HCT116 (cell line): ENCODE results near the gene LPO. TPM values are rescaled to one million over a fixed set of nuclear protein-coding genes. Genes with fewer than 3 reads are reported as not detected.

Source experiments
- ATAC-seq: fragments of 200-7000 bp; cut with Tn5 transposase; 2 replicates; pipeline ENCODE4 v1.9.1; 2020; ENCODE audit warnings: mild to moderate bottlenecking, moderate library complexity
- BruUV-seq: library from RNA; stranded (reverse); fragments of 400-500 nt; replicated peaks from 2 replicates; lab custom pipeline; 2021; lab: Mats Ljungman, UMichigan
- CTCF ChIA-PET: fragments of 300-600 bp; sonication (Branson Sonifier 250); formaldehyde crosslinking; loops from one replicate; lab custom pipeline; 2021; ENCODE audit warnings: antibody characterized with exemption; lab: Charles Lee
- POLR2A ChIA-PET: fragments of 300-600, 350-600 bp; sonication (Branson Sonifier 250); formaldehyde crosslinking; loops from one replicate; lab custom pipeline; 2021; ENCODE audit warnings: antibody characterized with exemption; lab: Charles Lee
- RAD21 ChIA-PET, 2 experiments: fragments of 300-600 bp; sonication (Branson Sonifier 250); formaldehyde crosslinking; loops; one replicate each; lab custom pipeline; 2023; ENCODE audit warnings: low total read pairs in 2 of 2; ENCODE audit not compliant: uncharacterized antibody in 2 of 2, unreplicated experiment in 2 of 2, low non-redundant PET in 1 of 2; lab: Charles Lee
- DNase-seq: peaks from one replicate; pipeline ENCODE4 v3.0.0-alpha.2; 2010; ENCODE audit warnings: low read depth, low spot score
- H2AFZ ChIP-seq: fragments of 200-600 bp; shearing (Covaris generic), sonication (generic); 2 replicates; pipeline ENCODE4 v1.6.1; 2017; ENCODE audit warnings: low read depth, mixed run types, mixed read lengths, antibody characterized with exemption, low read length; ENCODE audit not compliant: poor library complexity, severe bottlenecking
- H3K27ac ChIP-seq: 2 replicates; pipeline ENCODE4 v1.5.1; 2012; ENCODE audit warnings: low read depth, low read length
- H3K27me3 ChIP-seq: fragments of 200-600 bp; sonication (generic); 2 replicates; pipeline ENCODE4 v1.6.1; 2016; ENCODE audit warnings: mixed run types, low read length, mixed read lengths; ENCODE audit not compliant: insufficient read depth
- H3K36me3 ChIP-seq, 2 experiments: fragments of 200-500 bp in 1 of 2; fragments of 200-600 bp in 1 of 2; sonication (Bioruptor generic) in 1 of 2; sonication (generic) in 1 of 2; 2 replicates each; pipeline versions ENCODE4 v1.5.1 to v1.6.1; 2014 to 2016; ENCODE audit warnings: low read length in 2 of 2, inconsistent platforms in 1 of 2, mixed read lengths in 1 of 2, mixed run types in 1 of 2; ENCODE audit not compliant: insufficient read depth in 2 of 2, control insufficient read depth in 1 of 2
- H3K4me1 ChIP-seq, 2 experiments: fragments of 200-600 bp in 1 of 2; sonication (generic) in 1 of 2; 2 replicates each; pipeline versions ENCODE4 v1.5.1 to v1.6.1; 2012 to 2017; ENCODE audit warnings: low read length in 2 of 2, inconsistent platforms in 1 of 2, mild to moderate bottlenecking in 1 of 2, mixed read lengths in 1 of 2, mixed run types in 1 of 2, moderate library complexity in 1 of 2; ENCODE audit not compliant: insufficient read depth in 2 of 2, control insufficient read depth in 1 of 2
- H3K4me2 ChIP-seq: fragments of 200-600 bp; sonication (generic); 2 replicates; pipeline ENCODE4 v1.6.1; 2017; ENCODE audit warnings: mixed run types, low read length, mixed read lengths
- H3K4me3 ChIP-seq, 2 experiments: fragments of 200-600 bp in 1 of 2; sonication (generic) in 1 of 2; replicated peaks in 1 of 2; 2 replicates each; pipeline ENCODE4 v1.5.1; 2011 to 2016; ENCODE audit warnings: low read length in 2 of 2, control low read depth in 1 of 2, low read depth in 1 of 2, mild to moderate bottlenecking in 1 of 2, mixed read lengths in 1 of 2, mixed run types in 1 of 2
- H3K79me2 ChIP-seq: fragments of 200-600 bp; sonication (generic); 2 replicates; pipeline ENCODE4 v1.6.1; 2017; ENCODE audit warnings: mild to moderate bottlenecking, mixed run types, low read length, moderate library complexity, mixed read lengths; ENCODE audit not compliant: insufficient read depth
- H3K9ac ChIP-seq: fragments of 200-600 bp; sonication (generic); 2 replicates; pipeline ENCODE4 v1.6.1; 2016; ENCODE audit warnings: low read length, mixed read lengths
- H3K9me2 ChIP-seq: fragments of 200-600 bp; sonication (generic), shearing (Covaris generic); 2 replicates; pipeline ENCODE4 v1.6.1; 2017; ENCODE audit warnings: mixed run types, mild to moderate bottlenecking, moderate library complexity; ENCODE audit not compliant: insufficient read depth
- H3K9me3 ChIP-seq, 2 experiments: fragments of 200-500 bp in 1 of 2; fragments of 200-600 bp in 1 of 2; sonication (Bioruptor generic) in 1 of 2; sonication (generic) in 1 of 2; 2 replicates each; pipeline ENCODE4 v1.6.1; 2014 to 2017; ENCODE audit warnings: low read length in 2 of 2, mixed read lengths in 2 of 2, inconsistent platforms in 1 of 2, low read depth in 1 of 2, mild to moderate bottlenecking in 1 of 2, mixed run types in 1 of 2, moderate library complexity in 1 of 2; ENCODE audit not compliant: control insufficient read depth in 1 of 2, insufficient read depth in 1 of 2
- H4K20me1 ChIP-seq: fragments of 200-600 bp; sonication (generic), shearing (Covaris generic); 2 replicates; pipeline ENCODE4 v1.6.1; 2017; ENCODE audit warnings: mixed run types, mild to moderate bottlenecking, moderate library complexity; ENCODE audit not compliant: insufficient read depth
- CBX3 ChIP-seq: IDR thresholded peaks from 2 replicates; pipeline ENCODE4 v1.6.1; 2012; ENCODE audit warnings: low read depth
- CEBPB ChIP-seq: IDR thresholded peaks from 2 replicates; pipeline ENCODE4 v1.6.1; 2012; ENCODE audit warnings: low read depth
- EZH2 ChIP-seq: fragments of 200-600 bp; sonication (generic); IDR thresholded peaks from 2 replicates; pipeline ENCODE4 v1.6.1; 2017; ENCODE audit warnings: antibody characterized with exemption, mixed run types
- FOSL1 ChIP-seq: IDR thresholded peaks from 2 replicates; pipeline ENCODE4 v1.6.1; 2012; ENCODE audit warnings: low read depth
- intact Hi-C: fragments of 100-400 bp; cut with micrococcal nuclease; formaldehyde crosslinking; loops from 2 replicates; pipeline ENCODE4 v1.10.0; 2022
- total RNA-seq: library from RNA; stranded (reverse); gene quantifications from one replicate; pipeline ENCODE4 v1.2.1, GENCODE V29; 2021; ENCODE audit not compliant: unreplicated experiment
- TF ChIP-seq, protein P1 (sequence below): IDR thresholded peaks from 2 replicates; pipeline ENCODE4 v1.6.1; 2012; ENCODE audit warnings: low read depth
- TF ChIP-seq, protein P2 (sequence below): IDR thresholded peaks from 2 replicates; pipeline ENCODE4 v1.6.1; 2012

The LPO gene
- total RNA-seq, 1 experiment from 2014 or later, result not detected

DNA sequence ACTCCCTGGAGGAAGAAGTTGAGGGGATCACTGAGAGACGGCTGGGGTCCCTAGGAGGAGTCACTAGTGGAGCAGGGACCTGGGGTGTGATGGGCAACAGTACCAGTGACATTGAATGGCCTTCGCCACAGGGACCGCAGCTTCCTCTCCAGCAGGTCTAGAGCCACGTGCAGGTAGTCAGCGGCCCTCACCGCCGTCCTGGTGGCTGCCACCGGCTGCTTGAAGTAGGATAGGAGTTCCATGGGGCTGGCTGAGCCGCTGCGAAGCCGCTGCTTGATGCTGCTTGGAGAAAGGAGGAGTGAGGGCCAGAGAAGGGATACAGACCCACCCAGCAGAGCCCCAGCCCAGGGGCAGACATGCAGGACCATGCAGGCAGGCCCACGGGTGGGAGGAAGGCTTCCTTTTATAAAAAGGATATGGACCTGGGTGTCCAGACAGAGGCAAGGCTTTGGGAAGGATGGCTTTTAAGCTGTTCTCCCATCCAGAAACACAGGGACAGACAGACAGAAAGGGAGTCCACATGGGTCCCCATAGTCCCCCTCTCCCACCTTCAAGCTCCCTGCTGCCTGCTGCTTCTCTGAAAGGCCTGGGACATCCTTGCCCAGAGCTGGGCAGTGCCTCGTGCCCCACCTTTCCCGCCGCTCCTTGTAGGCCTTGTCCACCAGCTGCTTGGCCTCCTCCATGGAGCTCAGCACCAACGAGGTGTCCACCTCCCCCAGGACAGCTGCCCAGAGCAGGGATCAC lies 41.5 kb downstream of the LPO start:
- Histone ChIP-seq H3K9me2 (no peaks in the 10 kb centered on the region), H4K20me1 (no peaks in the 10 kb centered on the region), H3K79me2 (no peaks in the 10 kb centered on the region), H3K9me3 (no peaks in the 10 kb centered on the region), H3K4me2 (no peak overlapping the region), H3K27ac (no peak overlapping the region), H3K36me3 (no peaks in the 10 kb centered on the region), H3K4me1 (no peaks in the 10 kb centered on the region), H2AFZ (no peak overlapping the region), H3K4me3 (no peak overlapping the region), H3K27me3 (no peaks in the 10 kb centered on the region), H3K9ac (no peak overlapping the region)
- ChIA-PET POLR2A (no interaction called here), RAD21 (no interaction called here), CTCF (interaction anchor here (0.9 to 1.8 kb wide), 2 partner anchors 37 to 168 kb away, joined by 3 to 6 read pairs; no protein-coding TSS in a partner anchor)
- intact Hi-C loops, result no loop called here
- ATAC-seq (no peak), DNase-seq (no peak)
- BruUV-seq, result no TSS peak
- no peak for TF ChIP-seq CBX3
- no peak for TF ChIP-seq CEBPB
- TF ChIP-seq, protein P1, sequence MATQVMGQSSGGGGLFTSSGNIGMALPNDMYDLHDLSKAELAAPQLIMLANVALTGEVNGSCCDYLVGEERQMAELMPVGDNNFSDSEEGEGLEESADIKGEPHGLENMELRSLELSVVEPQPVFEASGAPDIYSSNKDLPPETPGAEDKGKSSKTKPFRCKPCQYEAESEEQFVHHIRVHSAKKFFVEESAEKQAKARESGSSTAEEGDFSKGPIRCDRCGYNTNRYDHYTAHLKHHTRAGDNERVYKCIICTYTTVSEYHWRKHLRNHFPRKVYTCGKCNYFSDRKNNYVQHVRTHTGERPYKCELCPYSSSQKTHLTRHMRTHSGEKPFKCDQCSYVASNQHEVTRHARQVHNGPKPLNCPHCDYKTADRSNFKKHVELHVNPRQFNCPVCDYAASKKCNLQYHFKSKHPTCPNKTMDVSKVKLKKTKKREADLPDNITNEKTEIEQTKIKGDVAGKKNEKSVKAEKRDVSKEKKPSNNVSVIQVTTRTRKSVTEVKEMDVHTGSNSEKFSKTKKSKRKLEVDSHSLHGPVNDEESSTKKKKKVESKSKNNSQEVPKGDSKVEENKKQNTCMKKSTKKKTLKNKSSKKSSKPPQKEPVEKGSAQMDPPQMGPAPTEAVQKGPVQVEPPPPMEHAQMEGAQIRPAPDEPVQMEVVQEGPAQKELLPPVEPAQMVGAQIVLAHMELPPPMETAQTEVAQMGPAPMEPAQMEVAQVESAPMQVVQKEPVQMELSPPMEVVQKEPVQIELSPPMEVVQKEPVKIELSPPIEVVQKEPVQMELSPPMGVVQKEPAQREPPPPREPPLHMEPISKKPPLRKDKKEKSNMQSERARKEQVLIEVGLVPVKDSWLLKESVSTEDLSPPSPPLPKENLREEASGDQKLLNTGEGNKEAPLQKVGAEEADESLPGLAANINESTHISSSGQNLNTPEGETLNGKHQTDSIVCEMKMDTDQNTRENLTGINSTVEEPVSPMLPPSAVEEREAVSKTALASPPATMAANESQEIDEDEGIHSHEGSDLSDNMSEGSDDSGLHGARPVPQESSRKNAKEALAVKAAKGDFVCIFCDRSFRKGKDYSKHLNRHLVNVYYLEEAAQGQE, result no peak
- TF ChIP-seq EZH2, result no peak
- no peak for TF ChIP-seq FOSL1
- TF ChIP-seq, protein P2, sequence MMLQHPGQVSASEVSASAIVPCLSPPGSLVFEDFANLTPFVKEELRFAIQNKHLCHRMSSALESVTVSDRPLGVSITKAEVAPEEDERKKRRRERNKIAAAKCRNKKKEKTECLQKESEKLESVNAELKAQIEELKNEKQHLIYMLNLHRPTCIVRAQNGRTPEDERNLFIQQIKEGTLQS, result no peak
